DMS153 treated with DMSO at 0.1 percent for 48 hours (cell line): Measurements from ENCODE around the gene SELENOV.

Experiments
- DNase-seq: peaks from one replicate; lab custom pipeline; 2025; ENCODE audit not compliant: unreplicated experiment; lab: John Stamatoyannopoulos, UW

The SELENOV gene

GRCh38 chr19:39492788-39493187, 22.2 kb upstream of the SELENOV start:
- no peak for DNase-seq

GRCh38 chr19:39494661-39495060, 20.3 kb upstream of the SELENOV start:
- DNase-seq = no peak

GRCh38 chr19:39496063-39496462, 18.9 kb upstream of the SELENOV start:
- no peak for DNase-seq

DNA sequence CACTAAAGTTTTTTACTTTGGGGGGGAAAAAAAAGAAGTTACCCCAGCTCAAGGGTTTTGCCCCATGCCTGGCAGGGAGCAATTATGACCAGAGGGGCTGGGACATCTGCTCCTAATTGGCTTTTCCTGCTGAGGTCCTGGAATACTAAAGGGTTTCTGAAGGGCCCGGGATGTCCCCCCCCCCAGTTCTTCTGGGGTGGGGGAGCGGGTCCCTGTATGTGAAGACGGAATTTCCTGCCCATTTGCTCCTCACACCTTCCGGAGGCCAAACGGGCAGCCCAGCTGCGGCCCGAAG, 17.3 kb upstream of the SELENOV start:
- no peak for DNase-seq

GRCh38 chr19:39497996-39498797, 16.7 kb upstream of the SELENOV start:
- peak; percentile 89 for DNase-seq

GRCh38 chr19:39498798-39499642, 15.9 kb upstream of the SELENOV start, which contains the start of gene DLL3:
TSS of gene DLL3 (plus strand) at chr19:39498947. CDS start at chr19:39498975, 28 bp downstream.
- DNase-seq = peak; percentile 47

GRCh38 chr19:39499932-39500331, 15.0 kb upstream of the SELENOV start:
- DNase-seq = no peak

DNA sequence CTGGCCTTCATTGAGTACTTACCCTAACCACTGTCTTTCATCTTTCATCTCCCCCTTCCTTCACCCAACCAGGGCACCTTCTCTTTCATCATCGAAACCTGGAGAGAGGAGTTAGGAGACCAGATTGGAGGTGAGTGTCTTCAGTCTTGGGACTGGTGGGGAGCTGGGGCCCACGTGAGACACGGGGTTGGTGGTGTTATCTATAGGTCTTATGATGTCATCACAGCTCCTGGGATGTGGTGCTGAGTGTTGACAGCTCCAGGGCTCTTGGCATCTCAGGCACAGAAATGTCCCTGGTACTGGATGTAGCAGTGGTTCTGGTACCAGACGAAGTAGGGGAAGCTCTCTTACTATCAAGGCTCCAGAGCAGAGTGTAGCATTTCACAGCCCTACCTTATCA, 14.4 kb upstream of the SELENOV start:
- DNase-seq = no peak

GRCh38 chr19:39501340-39501739, 13.6 kb upstream of the SELENOV start:
- no peak for DNase-seq

GRCh38 chr19:39502640-39503417, 12.1 kb upstream of the SELENOV start:
- DNase-seq = no peak

DNA sequence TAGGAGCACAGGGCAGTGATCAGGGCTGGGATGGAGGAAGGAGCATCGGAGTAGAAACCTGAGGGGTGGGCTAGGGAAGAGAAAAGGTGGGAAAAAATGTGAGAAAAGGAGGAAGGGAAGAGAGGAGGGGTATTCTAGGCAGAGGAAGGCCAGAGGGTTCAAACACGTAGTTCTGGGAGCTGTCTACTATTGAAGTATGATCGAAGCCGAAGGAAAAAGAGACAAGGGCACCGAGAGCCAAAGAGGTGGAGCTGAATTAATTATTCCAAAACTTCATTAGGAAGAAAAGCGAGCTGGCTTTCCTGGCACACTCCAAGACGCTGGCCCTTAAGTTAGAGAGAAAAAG, 8.4 kb upstream of the SELENOV start:
- no peak for DNase-seq

DNA sequence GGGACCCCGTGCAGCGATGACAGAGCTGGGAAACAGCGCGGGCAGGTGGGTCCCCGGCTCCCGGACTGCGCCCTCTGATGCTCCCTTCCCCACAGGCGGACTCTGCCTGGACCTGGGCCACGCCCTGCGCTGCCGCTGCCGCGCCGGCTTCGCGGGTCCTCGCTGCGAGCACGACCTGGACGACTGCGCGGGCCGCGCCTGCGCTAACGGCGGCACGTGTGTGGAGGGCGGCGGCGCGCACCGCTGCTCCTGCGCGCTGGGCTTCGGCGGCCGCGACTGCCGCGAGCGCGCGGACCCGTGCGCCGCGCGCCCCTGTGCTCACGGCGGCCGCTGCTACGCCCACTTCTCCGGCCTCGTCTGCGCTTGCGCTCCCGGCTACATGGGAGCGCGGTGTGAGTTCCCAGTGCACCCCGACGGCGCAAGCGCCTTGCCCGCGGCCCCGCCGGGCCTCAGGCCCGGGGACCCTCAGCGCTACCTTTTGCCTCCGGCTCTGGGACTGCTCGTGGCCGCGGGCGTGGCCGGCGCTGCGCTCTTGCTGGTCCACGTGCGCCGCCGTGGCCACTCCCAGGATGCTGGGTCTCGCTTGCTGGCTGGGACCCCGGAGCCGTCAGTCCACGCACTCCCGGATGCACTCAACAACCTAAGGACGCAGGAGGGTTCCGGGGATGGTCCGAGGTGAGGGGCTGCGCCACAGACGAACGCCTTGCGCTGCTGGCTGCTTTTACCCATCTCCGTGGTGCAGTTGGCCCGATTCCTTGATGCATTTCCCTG, 7.8 kb upstream of the SELENOV start:
- DNase-seq = peak; percentile 73

GRCh38 chr19:39507715-39508364, 7.1 kb upstream of the SELENOV start:
- DNase-seq = no peak

DNA sequence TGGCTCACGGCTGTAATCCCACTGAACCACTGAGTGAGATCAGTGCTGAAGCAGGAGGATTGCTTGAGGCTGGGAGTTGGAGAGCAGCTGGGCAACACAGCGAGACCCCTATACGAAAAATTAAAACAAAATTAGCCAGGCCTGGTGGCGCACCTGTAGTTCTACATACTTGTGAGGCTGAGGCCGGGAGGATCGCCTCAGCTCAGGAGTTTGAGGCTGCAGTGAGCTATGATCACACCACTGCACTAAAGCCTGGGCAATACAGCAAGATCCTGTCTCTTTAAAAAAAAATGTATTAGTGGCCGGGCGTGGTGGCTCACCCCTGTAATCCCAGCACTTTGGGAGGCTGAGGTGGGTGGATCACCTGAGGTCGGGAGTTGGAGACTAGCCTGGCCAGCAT, 6.3 kb upstream of the SELENOV start:
- no peak for DNase-seq

DNA sequence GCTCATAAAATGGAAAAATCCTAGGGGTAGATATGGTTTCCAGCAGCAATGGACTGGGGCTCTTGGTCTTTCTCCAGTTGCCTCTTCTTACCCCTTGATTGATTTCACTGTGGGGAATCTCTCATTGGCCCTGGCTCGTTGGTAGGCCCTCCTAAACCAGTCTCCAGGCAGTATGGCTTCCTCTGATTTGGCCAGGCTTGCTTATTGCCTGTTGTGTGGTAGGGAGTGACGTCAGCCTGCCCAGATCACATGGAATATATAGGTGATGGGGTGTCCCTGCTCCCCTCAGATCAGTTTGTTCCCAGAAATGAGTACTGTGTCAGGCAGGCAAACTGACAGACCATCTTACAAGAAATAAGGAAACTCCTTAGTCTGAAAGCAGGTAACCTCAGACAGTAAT, 5.7 kb upstream of the SELENOV start:
- no peak for DNase-seq

DNA sequence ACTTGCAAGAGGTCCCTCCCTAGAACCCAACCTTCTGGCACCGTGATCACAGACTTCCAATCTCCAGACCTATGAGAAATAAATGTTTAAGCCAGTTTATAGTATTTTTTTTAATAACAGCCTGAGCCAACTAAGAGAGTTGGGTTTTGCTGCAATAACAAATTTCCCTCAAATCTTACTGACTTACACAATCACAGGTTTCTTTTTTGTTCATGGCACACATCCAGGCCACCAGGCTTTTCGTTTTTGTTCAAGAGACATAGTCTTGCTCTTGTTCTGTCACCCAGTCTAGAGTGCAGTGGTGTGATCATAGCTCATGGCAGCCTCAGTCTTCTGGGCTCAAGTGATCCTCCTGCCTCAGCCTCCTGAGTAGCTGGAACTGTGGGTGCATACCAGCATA, 2.0 kb upstream of the SELENOV start:
- no peak for DNase-seq

DNA sequence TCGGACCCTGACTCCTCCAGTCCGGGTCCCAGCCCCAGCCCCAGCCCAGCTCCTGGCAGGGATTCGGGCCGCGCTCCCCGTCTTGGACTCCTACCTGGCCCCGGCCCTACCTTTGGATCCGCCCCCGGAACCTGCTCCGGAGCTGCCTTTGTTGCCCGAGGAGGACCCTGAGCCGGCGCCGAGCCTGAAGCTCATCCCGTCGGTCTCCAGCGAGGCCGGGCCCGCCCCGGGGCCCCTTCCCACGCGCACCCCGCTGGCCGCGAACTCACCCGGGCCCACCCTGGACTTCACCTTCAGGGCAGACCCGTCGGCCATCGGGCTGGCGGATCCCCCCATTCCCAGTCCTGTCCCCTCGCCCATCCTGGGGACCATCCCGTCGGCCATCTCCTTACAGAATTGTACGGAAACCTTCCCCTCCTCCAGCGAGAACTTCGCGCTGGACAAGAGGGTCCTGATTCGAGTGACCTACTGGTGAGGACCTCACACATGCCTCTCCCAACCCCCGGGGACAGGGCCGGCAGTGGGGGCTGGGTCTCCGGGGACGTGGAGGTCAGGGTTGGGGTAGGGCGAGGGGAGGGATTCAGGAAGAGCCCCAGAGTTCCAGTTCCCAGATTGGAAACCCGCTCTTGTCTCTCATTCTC, 732 bp downstream of the SELENOV start:
- no peak for DNase-seq

- no peak for DNase-seq
These were observed 1.3 kb downstream of the SELENOV start for GRCh38 chr19:39516270-39516669.

GRCh38 chr19:39517432-39517831, 2.5 kb downstream of the SELENOV start:
- no peak for DNase-seq

GRCh38 chr19:39518458-39518857, 3.5 kb downstream of the SELENOV start:
- no peak for DNase-seq
